Fibroblast of skin of scalp (primary cell): ENCODE results near the gene OR5A1.

Experiments used
- DNase-seq: peaks from one replicate; pipeline ENCODE4 v3.0.0-alpha.2; 2013

OR5A1 gene

DNA sequence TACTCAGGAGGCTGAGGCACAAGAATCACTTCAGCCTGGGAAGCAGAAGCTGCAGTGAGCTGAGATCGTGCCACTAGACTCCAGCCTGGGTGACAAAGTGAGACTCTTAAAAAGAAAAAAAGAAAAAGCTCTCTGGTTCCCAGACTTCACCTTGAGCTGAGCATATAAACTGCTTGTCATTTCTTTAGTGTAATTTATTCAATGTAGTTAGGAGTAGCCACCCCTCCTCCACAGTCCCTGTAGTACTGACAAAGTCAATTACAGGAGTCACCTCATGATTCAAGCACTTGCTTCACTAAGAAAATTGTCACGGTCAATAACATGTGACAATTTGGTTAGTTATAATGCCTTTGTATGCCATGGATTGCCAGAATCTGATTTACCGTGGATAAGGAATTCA is 44.1 kb downstream of the OR5A1 start:
- no peak for DNase-seq
